T1000 (cell line): ENCODE data around the gene FRMPD1.

Experiments
- DNase-seq: peaks from one replicate; lab custom pipeline; 2025; ENCODE audit warnings: mixed read lengths; lab: John Stamatoyannopoulos, UW

The FRMPD1 gene

DNA sequence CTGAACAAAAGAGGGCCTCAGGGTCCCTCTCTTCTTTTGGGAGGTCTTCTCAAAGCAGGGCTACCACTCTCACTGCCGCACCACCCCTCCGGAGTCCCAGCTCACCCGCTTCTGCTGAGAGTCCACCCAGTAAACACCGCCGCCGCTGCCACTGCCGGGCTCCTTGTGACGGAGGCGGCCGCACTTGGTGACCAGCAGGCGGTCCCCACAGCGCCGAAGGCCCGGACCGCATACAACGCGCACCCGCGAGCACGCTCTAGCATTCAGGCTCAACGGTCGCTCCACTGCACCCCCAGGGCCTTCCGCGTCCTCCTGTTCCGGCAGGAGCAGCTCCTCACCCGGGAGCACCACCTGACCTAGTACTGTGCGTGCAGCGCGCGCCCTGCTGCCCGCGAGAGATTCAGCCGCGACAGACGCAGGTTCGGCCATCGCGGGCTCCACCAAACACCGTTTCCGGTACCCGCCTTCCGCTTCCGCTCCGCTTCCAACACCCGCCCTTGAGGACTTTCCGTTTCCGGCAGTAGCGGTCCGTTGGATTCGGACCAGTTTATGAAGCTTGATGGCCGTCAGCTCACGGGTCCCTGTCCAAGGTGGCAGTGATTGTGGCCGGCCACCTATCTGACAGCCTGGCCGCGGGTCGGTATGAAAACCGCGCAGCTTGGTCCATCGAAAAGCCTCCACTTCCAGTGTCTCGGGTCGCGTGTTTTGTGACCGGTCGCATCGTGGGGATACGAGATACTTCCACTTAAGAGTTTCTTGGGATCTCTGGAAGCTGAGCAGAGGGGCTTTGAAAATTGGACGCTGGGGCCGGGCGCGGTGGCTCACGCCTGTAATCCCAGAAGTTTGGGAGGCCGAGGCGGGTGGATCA, 134.1 kb downstream of the FRMPD1 start, which contains the start of gene EXOSC3:
EXOSC3 (minus strand) TSS at position 449 of the 868 bp plus-strand sequence; CDS start at position 429, 20 bp downstream.
- peak; percentile 61 for DNase-seq

DNA sequence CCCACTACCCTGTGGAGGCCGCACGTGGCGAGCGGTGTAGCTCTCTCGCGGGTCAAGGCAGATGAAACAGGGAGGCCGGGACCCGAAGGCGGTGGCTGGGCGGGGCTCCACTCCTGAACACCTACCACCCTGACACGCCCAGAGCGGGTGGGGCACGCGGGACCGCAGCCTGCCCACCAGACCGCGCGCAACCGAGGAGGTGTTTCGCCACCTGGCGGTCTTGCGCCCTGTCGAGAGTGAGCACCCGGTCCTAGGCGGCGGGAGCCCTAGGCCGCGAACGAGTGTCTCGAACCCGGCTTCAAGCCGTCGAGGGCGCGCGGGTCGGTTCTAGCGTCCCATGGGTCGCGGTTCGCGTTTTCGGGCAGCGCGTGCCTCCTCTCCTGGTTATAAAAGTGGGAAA, 136.3 kb downstream of the FRMPD1 start:
- DNase-seq: no peak

DNA sequence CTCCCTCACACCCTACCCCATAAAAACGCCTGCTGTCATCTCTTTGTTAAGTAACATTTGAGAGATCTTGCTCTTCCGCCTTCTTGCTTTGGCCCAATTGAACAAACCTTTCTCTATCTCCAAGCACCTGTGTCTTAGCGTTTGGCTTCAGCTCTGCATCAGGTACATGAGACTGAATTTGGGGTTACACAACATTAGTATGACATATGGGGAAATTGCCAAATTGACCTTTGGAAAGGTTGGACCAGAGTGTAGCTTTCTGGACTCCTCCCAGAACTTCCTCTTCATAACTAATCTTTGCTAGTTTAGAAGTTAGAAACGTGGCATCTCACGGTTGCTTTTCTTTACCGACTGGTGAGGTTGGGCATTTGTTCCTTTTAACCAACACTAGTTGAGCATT, 137.6 kb downstream of the FRMPD1 start:
- DNase-seq: no peak

DNA sequence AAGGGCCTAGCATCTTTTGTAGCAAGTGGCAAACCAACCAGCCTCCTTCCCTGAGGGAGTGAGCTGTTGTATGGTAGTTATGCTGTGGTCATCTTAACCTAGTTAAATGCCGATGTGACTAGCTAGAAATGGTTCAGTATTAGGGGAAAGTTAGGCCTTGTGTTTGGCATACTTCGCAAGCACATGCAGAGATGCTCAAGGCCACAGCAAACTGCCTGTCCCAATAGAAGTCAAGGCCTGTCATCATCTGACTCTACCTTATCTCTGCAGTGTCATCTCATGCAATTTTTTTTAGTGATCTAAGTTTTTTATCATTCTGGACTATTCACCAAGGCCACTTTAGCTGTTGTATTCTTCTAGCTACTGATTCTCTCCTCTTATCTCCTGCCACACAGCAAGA, 139.3 kb downstream of the FRMPD1 start:
- DNase-seq: no peak

DNA sequence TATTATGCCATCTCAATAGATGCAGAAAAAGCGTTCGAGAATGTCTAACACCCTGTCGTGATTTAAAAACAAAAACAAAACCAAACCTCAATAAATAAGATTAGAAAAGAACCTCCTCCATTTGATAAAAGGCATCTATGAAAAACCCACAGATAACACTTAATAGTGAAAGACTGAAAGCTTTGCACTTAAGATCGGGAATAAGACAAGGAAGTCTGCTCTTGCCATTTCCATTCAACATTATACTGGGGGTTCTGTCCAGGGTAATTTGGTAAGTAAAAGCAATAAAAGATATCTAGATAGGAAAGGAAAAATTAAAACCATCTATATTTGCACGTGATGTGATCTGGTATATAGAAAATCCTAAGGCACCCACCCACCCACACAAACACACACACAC, 141.4 kb downstream of the FRMPD1 start:
- no peak for DNase-seq

DNA sequence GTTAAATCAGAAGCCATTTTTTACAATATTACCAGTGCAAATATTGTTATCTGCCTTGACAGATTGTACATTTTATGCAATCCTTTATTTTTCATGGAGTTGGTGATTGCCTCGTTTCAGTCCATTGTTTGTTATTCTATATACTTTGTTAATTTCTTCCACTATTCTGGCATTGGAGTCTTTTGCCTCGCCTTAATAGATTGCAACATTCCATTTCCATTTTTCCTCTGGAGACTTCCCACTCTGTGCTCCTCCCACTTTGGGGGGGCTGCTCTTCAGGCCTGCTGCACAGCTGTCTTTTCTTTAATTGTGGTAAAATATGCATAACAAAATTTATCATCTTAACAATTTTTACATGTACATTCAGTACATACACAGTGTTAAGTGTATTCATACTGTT, 145.5 kb downstream of the FRMPD1 start:
- DNase-seq: no peak
